Measurements from ENCODE around the gene ALK. TPM values are rescaled to one million over a fixed set of nuclear protein-coding genes. Genes with fewer than 3 reads are reported as not detected.
A peak's percentile ranks its signal among the peaks of the same experiment; 100 is the strongest.

The ALK gene
- total RNA-seq, 1 donor from 2014 or later = 0.27 TPM

GRCh38 chr2:29662861-29663260 is 258.5 kb downstream of the ALK start:
- DNase-seq (ENCODE audit: low read depth) = no peak

GRCh38 chr2:29660201-29660600 is 261.2 kb downstream of the ALK start:
- DNase-seq (ENCODE audit: low read depth) = no peak

GRCh38 chr2:29659178-29659577 is 262.2 kb downstream of the ALK start:
- DNase-seq (ENCODE audit: low read depth) = no peak

GRCh38 chr2:29657674-29658073 is 263.7 kb downstream of the ALK start:
- no peak for DNase-seq (ENCODE audit: low read depth)

- DNase-seq (ENCODE audit: low read depth) = no peak
Measured at GRCh38 chr2:29655391-29656086, 265.8 kb downstream of the ALK start.

GRCh38 chr2:29650631-29651097 is 270.7 kb downstream of the ALK start:
- DNase-seq (ENCODE audit: low read depth) = no peak

- DNase-seq (ENCODE audit: low read depth) = no peak
Measured at GRCh38 chr2:29644949-29645348, 276.4 kb downstream of the ALK start.

- DNase-seq (ENCODE audit: low read depth) = no peak
Measured at GRCh38 chr2:29643196-29643595, 278.2 kb downstream of the ALK start.

GRCh38 chr2:29640360-29640759 is 281.0 kb downstream of the ALK start:
- no peak for DNase-seq (ENCODE audit: low read depth)

GRCh38 chr2:29638641-29639040 is 282.7 kb downstream of the ALK start:
- no peak for DNase-seq (ENCODE audit: low read depth)

- no peak for DNase-seq (ENCODE audit: low read depth)
Measured at GRCh38 chr2:29634916-29635315, 286.5 kb downstream of the ALK start.

GRCh38 chr2:29632018-29632417 is 289.4 kb downstream of the ALK start:
- DNase-seq (ENCODE audit: low read depth) = peak; percentile 23

GRCh38 chr2:29629495-29629894 is 291.9 kb downstream of the ALK start:
- DNase-seq (ENCODE audit: low read depth) = no peak

GRCh38 chr2:29628862-29629261 is 292.5 kb downstream of the ALK start:
- DNase-seq (ENCODE audit: low read depth) = peak; percentile 9

GRCh38 chr2:29628108-29628745 is 293.2 kb downstream of the ALK start:
- DNase-seq (ENCODE audit: low read depth) = no peak

GRCh38 chr2:29627279-29627711 is 294.1 kb downstream of the ALK start:
- DNase-seq (ENCODE audit: low read depth) = no peak

GRCh38 chr2:29620890-29621289 is 300.5 kb downstream of the ALK start:
- no peak for DNase-seq (ENCODE audit: low read depth)

- DNase-seq (ENCODE audit: low read depth) = no peak
Measured at GRCh38 chr2:29619689-29620088, 301.7 kb downstream of the ALK start.

- DNase-seq (ENCODE audit: low read depth) = no peak
Measured at GRCh38 chr2:29618024-29618423, 303.4 kb downstream of the ALK start.

- no peak for DNase-seq (ENCODE audit: low read depth)
Measured at GRCh38 chr2:29617351-29617750, 304.0 kb downstream of the ALK start.

GRCh38 chr2:29616569-29616968 is 304.8 kb downstream of the ALK start:
- DNase-seq (ENCODE audit: low read depth) = no peak

GRCh38 chr2:29615841-29616240 is 305.5 kb downstream of the ALK start:
- no peak for DNase-seq (ENCODE audit: low read depth)

- no peak for DNase-seq (ENCODE audit: low read depth)
Measured at GRCh38 chr2:29615183-29615582, 306.2 kb downstream of the ALK start.

Measured in myocyte (in vitro differentiated cells).